HG03135 (cell line): ENCODE measurements around the gene SPRY4.
"Not testable (repeated sequence)": the region's sequence is repeated elsewhere in the genome, so short reads cannot be mapped to it uniquely, and the experiment has no call there.

ENCODE experiments used
- ATAC-seq: cut with Tn5 transposase; IDR thresholded peaks from one replicate; pipeline ENCODE4 v1.9.1; 2021; ENCODE audit warnings: mild to moderate bottlenecking, moderate library complexity; ENCODE audit not compliant: unreplicated experiment

SPRY4 gene

DNA sequence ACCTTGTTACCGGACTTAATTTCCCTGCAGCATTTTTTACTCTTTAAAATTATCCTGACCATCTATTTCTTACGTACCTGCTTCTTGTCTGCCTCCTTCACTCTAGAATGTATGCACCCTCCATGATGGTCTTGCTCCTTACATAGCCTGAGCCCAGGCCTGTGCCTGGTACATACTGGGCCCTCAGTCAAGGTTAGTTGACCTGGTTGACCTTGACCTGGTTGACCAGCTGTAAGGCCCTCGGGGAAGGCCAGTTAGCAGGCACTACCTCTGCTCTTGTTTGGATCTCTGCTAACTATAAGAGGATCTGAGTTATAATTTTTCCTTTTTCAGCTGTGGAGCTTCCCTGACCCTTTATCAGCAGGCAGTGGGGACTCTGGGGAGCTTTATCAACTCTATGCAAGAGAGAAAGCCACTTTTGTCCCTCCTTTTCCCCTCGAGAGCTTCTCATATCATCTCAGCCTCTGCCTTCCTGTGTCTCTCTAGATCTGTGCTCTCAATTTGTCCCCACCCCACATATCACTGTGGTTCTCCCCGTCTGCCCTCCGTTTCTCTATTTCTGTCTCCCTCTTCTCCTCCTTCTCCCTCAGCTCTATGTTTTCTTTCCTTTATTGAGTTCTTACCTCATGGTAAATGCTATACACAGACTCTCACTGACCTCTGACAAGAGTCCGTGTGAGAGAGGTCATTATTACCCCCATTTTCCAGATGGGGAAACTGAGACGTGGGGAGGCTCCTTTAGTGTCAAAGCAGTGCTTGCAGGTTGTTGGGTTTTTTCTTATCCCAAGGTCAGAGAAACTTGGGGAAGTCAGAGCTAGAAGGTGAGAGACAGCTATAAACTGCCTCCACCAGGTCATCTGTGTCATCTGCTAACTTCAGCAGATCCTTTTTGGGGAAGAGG is 28.6 kb downstream of the SPRY4 start:
- ATAC-seq, result no peak

- ATAC-seq, result no peak
These were observed 29.6 kb downstream of the SPRY4 start for GRCh38 chr5:142295084-142295758.

DNA sequence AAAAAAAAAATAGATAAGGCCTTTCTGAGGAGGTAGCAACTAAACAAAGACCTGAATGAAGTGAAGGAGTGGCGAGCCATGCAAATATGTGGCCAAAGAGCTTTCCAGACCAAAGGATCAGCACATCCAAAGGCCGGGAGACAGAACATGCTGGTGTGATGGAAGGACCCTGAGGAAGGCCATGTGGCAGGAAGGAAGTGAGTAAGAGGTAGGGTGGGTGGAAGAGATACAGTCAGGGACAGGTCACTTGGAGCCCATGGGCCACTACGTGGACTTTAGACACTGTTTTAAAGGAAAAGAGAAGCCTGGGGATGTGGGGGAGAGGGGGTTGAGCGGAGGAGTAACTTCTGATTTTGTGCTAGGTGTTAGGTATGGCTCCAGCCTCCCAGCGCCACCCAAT is 31.3 kb downstream of the SPRY4 start:
- no peak for ATAC-seq

DNA sequence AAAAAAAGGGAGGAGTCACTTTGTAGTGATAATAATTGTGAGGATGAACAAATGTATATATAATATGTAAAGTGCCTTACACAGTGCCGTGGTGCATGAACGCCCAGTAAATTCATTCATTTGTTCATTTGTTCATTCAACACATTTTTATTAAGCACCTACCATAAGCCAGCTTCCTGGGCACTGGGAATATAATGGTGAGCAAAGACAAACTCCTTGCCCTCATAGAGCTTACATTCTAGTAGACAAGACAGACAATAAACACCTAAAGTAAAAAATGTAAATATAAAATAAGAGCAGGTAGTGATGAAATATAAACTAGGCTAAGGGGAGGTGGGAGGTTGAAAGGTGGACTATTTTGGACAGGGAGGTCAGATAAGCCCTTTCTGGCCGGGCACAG is 32.0 kb downstream of the SPRY4 start:
- no peak for ATAC-seq

GRCh38 chr5:142292249-142292648 is 32.6 kb downstream of the SPRY4 start:
- ATAC-seq, result no peak

DNA sequence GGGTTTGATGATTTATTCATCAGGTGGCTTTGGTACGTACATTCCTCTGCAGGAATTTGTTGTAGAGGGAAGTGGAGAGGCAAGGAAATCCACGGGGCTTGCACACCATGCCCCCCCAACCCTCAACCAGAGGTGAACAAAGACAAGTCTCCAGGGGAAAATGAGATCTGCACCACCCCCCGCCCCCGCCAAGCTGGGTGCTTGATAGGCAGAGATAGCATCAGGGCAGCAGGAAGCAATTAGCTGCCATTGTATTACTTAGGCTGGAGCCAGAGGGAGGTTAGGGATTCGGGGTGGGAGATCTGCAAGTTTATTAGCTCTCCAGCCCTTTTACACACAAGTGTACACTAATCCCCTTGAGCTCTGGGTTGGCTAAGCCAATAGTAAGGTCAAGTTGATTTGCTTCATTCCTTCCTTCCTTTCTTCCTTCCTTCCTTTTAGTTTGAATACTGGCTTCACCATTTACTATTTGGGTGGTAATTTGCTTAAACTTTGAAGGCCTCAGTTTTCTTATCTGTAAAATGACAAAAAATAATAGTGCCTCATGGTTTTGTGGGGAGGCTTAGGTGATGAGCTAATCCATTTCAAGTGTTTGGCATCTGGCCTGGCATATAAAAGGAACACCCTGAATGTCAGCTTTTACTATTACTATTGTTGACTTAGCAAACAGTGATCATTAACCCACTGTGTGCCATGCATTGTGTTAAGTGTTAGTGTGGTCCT is 34.1 kb downstream of the SPRY4 start:
- no peak for ATAC-seq

DNA sequence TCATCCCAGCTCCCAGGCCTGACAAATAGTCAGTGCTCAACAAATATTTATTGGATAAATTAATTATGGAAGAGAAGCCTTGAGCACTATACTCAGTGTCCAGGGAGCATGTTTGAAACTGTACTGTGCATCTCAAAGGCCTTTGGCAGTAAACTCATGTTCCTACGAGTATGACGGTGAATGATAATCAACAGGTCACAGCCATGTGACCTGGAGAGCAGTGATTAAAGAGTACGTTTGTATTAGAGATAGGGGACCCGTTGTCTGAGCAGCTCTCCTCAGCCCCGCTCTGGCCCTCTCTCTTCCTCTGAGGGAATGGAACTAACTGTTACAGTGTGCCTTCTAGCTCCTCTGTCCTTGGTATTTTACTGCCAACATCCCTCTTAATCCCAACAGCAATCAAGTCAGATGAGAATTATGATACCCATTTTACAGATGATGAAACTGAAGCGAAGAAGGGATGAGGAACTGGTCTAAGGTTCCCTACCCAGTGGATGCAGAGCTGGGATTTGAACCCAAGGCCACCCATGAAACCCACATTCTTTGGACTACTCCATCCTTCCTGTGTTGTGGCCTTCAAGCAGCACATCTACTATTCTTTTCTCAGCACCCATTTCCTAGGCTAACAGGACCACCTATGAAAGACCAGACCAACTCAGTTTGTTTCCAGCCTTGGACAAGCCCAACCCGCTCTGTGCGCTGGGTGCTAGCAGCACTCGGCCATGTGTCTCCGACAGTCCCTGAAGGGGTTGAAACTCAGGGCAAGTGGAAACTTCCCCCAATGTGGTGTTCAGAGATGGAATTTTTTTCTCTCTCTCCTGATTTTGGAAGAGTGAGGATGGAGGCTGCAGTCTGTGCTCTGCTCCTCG is 34.9 kb downstream of the SPRY4 start:
- no peak for ATAC-seq

GRCh38 chr5:142287973-142288313 is 36.9 kb downstream of the SPRY4 start:
- ATAC-seq, result peak; percentile 71

GRCh38 chr5:142287096-142287972 is 37.5 kb downstream of the SPRY4 start:
- ATAC-seq, result peak; percentile 61

DNA sequence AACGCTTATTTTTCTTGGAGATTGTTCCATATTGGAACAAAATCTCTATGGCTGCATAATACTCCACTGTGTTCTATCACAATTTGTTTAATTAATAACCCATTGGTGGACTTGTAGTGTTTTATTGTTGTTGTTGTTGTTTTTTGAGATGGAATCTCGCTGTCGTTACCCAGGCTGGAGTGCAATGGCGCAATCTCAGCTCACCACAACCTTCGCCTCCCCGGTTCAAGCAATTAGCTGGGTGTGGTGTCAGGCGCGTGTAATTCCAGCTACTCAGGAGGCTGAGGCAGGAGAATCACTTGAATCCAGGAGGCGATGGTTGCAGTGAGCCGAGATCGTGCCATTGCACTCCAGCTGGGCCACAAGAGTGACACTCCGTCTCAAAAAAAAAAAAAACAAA is 38.7 kb downstream of the SPRY4 start:
- ATAC-seq, result no peak

- no peak for ATAC-seq
These were observed 41.5 kb downstream of the SPRY4 start for GRCh38 chr5:142283304-142283703.

GRCh38 chr5:142281966-142282365 is 42.9 kb downstream of the SPRY4 start:
- ATAC-seq, result no peak

DNA sequence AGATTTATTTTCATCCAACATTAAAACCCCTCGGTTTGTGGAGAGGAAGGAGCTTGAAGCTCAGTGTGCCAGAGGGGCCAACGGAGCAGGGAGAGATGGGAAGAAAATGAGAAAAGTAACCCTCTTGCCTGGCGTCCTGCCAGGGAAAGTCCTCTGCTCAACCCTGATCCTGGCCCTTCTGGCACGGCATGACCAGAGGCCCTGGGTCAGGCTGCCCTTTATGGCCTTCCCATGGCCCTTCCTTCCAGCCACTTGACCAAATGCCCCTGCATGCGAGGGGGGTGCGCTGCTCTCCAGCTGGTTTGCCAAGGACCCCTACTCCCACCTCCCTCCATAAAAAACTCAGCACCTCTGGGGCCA is 43.8 kb downstream of the SPRY4 start:
- ATAC-seq, result no peak

- ATAC-seq, result no peak
These were observed 44.5 kb downstream of the SPRY4 start for GRCh38 chr5:142280066-142281007.

DNA sequence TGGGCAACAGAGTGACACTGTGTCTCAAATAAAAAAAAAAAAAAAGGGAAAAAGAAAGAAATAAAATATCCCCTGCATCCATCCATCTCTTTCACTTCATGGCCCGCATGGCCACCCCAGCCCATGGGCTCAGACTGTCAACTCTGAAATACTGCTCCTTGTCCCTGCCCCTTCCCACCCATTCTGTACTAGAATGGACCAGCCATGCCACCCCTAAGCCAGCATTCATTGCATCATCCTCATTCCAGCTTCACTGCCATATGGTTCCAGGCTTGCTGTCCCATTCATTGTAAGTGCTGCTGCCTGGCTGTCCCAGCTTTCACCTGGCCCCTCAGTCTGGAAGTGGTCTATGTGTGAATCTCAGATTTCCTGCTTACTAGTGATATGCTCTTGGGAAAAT is 46.2 kb downstream of the SPRY4 start:
- ATAC-seq, result no peak

DNA sequence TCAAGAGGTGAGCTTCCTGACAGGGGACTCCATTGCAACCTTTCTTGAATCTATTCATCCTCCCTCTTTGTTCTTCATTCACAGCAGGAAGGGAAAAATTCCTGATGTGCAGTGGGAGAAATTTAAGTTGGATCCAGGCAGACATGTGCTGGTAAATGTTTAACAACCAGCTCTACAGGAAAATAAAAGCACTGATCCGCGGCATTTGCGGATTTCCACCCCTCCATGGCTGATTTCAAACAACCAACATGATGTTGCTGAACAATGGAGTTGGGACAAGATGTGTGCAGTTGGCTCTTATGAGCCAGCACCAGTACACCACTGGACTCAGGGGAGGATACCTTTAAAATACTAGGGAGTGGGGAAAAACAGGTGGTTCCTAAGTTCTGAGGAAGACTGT is 47.0 kb downstream of the SPRY4 start:
- no peak for ATAC-seq

GRCh38 chr5:142276517-142276916 is 48.3 kb downstream of the SPRY4 start:
- ATAC-seq, result no peak

DNA sequence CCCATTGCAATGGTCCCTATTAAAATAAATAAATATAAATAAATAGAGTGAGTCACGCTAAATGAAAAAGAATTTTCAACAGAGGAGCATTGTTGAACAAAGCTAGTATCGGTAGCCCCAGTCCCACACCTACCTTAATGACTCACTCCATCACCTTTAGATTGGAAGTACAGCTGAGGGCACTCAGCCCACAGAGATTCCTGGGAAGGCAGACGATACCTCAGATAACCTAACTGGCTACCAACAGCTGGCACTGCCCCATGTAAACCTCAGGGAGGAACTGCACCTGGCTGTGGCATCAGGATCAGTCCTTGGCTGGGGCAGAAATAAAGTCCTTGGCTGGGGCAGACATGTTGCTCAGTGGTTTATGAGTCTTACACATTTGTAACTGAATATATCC is 49.3 kb downstream of the SPRY4 start:
- no peak for ATAC-seq

GRCh38 chr5:142272596-142272995 is 52.2 kb downstream of the SPRY4 start:
- ATAC-seq, result not testable (repeated sequence)
